NCI-H446 treated with DMSO at 0.1 percent for 48 hours (cell line): ENCODE measurements around the gene ZNF544.
"Not testable (repeated sequence)": the region's sequence is repeated elsewhere in the genome, so short reads cannot be mapped to it uniquely, and the experiment has no call there.

Experiments used
- DNase-seq: peaks from one replicate; lab custom pipeline; 2025; lab: John Stamatoyannopoulos, UW

The ZNF544 gene

DNA sequence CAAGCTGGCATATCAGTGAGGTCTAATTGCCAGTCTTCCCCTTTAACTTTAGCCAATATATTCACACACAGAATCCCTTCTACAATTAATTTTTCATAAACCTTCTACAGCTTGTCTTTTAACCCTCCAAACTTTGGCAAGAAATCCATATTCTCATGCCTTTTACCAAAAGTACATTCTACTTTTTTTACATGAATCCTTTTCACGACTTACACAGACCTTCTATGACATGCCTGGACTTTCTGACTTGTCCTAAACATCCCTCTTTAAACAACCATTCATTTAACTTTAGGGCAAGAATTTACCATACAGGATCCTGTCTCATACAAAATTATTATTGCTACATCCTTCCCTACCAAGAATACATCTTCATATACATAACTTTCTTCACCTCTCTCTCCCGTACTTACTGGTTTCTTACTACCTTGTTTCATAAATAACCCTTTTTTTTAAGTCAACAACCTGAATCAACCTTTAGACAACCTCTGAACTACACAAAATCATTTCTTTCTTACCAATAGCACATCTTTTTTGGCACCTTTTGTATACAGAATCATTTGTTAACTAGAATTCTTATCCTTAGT is 23.5 kb downstream of the ZNF544 start:
- no peak for DNase-seq

DNA sequence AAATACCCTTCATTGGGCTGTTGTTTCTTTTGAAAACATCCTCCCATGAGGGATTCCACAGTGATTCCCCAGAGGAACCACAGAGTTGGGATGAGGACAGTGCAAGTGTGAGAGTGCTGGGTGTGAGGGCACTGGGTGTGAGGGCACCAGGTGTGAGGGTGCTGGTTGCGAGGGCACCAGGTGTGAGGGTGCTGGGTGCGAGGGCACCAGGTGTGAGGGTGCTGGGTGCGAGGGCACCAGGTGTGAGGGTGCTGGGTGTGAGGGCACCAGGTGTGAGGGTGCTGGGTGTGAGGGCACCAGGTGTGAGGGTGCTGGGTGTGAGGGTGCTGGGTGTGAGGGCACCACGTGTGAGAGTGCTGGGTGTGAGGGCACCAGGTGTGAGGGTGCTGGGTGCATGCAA is 29.5 kb downstream of the ZNF544 start:
- DNase-seq: not testable (repeated sequence)

DNA sequence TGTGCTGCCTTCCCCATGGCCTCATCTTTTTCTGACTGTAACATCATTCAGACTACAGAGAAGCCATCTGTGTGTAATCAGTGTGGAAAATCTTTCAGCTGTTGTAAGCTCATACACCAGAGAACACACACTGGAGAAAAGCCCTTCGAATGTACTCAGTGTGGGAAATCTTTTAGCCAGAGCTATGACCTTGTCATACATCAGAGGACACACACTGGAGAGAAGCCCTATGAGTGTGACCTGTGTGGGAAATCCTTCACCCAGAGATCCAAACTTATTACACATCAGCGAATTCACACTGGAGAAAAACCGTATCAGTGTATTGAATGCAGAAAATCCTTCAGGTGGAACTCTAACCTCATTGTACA is 32.9 kb downstream of the ZNF544 start:
- no peak for DNase-seq

DNA sequence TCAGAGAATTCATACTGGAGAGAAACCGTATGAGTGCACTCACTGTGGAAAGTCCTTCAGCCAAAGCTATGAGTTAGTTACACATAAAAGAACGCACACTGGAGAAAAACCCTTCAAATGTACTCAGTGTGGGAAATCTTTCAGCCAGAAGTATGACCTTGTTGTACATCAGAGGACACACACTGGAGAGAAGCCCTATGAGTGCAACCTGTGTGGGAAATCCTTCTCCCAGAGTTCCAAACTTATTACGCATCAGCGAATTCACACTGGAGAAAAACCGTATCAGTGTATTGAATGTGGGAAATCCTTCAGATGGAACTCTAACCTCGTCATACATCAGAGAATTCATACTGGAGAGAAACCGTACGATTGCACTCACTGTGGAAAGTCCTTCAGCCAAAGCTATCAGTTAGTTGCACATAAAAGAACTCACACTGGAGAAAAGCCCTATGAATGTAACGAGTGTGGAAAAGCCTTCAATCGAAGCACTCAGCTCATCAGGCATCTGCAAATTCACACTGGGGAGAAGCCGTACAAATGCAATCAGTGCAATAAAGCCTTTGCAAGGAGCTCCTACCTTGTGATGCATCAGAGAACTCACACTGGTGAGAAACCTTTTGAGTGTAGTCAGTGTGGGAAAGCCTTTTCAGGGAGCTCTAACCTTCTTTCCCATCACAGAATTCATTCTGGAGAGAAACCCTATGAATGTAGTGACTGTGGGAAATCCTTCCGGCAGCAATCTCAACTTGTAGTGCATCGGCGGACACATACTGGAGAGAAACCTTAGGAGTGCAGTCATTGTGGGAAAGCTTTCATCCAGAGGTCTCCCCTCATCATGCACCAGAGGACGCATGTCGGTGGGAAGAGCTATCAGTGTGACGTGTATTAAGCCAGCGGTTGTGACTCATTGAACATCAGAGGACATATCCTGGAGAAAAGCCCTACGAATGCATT is 33.5 kb downstream of the ZNF544 start:
- no peak for DNase-seq

DNA sequence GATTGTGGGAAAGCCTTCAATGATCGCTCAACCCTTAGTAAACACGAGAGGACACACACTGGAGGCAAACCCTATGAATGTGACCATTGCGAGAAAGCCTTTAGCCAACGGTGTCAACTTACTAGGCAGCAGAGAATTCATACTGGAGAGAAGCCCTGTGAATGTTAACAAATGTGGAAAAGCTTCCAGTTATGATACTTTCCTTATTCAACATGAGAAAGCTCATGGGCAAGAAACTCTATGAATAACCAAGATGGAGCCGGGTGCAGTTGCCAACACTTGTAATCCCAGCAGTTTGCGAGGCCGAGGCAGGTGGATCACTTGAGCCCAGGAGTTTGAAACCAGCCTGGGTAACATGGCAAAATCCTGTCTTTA is 34.2 kb downstream of the ZNF544 start:
- DNase-seq: no peak

DNA sequence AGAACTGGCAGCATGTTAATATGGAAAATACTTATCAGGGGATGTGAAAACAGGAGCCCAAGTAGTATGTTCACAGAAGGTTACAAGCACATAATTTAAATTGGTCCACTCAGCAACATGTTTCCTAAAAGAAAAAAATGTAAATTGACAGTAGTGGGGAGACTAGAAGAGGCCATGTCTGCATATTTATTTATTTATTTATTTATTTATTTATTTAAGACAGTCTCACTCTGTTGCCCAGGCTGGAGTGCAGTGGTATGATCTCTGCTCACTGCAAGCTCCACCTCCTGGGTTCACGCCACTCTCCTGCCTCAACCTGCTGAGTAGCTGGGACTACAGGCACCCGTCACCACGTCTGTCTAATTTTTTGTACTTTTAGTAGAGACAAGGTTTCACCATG is 36.4 kb downstream of the ZNF544 start:
- DNase-seq: no peak

DNA sequence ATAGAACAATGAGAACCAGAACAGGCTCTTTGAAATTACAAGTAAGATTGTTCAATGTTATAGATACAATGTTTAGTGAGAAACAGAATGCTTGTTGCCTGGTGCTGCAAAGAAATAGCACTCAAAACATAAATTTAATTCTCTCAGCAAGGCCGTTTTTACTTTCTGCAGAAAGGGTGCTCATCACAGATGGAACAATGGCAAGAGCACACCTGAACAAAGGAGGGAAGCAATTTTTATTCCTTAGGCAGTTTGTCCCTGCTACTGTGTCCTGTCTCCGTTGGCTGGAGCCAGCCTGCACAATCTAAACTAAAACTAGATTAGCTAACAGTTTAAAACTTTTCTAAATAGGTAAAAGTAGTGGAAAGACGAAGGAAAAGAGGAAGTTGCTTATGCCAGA is 39.6 kb downstream of the ZNF544 start:
- no peak for DNase-seq

DNA sequence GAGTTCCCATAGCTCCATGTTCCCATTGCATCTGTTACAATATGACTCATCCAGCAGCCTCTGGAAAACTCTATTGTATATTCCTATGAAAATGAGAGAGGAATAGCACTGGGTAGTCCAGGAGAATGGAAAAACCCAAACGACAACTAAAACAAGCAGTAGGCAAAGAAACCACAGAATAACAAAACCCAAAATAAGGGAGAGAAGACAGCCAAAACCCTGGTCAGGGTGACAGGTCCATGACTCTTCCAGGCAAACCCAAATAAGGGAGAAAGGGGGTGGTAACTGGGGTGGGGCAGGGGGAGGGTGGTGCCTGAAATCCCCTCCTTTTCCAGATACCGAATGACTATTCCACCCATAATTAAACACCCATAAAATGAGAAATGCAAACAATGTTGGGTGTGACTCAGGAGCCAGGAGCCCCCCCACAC is 46.1 kb downstream of the ZNF544 start:
- no peak for DNase-seq

DNA sequence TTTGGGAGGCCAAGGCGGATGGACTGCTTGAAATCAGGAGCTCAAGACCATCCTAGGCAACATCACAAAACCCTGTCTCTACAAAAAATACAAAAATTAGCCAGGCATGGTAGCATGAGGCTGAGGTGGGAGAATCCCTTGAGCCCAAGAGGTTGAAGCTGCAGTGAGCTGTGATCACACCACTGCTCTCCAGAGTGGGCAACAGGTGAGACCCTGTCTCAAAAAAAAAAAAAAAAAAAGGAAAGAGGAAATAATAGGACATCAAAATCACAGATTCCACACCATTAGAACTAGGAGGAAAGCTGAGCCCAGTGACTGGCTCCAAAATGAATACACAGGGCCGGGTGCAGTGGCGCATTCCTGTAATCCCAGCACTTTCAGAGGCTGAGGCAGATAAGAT is 46.9 kb downstream of the ZNF544 start:
- DNase-seq: no peak

DNA sequence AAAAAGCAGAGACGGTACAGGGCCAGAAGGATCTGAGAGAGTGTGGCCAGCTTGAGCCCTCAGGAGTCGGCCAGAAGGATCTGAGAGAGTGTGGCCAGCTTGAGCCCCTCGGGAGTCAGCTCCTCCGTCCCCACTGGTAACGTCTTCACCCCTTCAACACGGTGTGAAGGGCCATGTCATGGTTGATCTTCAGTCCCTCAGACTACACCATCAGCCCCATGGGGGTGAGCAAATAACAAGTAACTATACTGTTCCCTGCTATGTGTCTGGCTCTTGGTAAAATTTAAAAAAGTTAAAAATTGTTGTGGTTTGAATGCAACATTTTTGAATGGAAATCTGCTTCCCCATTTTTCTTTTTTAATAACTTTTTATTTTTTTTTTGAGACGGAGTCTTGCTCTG is 48.5 kb downstream of the ZNF544 start:
- DNase-seq: no peak

DNA sequence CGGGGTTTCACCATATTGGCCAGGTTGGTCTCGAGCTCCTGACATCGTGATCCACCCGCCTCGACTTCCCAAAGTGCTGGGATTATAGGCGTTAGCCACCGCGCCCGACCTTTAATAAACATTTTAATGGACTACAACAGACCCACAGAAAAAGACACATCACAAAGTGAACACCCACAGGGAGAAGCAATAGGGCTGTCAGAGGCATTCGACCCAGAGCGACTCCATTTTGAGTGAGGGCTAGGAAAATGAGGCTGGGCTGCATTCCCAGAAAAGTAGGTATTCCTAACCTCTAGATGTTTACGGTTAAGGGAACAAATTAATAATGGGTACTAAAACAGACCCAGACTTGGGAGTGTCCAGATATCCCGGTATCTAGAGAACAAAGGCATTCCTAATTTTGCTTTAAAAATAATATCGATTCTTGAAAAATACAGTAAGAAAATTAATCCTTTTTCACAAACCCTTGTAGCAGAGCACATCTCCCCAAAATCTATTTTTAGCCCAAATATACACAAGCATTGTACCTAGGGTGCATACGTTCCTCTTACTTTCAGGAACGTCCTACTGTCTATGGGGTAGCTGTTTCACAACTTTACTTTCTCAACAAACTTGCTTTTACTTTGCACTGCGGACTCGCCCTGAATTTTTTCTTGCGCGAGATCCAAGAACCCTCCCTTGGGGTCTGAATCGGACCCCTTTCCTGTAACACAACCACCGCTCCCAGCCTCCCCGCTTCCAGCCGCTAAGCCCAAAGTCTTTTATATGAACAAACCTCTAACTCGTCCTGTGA is 49.2 kb downstream of the ZNF544 start:
- DNase-seq: no peak

DNA sequence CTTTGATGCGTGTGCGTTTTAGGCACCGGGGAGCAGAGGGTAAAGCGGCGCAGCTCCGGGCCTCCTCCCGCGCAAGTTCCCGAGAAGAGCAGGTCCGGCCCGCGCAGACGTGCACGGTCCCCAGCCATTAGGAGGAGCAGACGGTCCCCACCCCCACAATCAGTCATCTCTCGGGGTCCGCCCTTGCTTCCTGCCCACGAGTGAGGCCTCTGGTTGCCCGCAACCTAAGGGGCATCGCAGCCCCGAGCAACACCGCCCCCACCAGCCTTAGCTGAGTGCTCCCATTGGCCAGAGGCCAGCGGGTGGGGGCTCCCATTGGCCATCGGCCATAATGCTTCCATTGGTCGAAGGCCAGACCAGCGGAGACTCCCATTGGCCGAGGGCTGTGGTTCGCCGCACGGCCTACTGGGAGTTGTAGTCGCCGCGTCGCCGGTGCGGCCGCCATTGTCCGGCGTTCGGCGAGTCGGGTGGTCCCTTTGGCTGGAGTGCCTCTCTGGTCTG is 49.9 kb downstream of the ZNF544 start, which contains the start of gene ZNF8:
Gene ZNF8 (plus strand): TSS at position 415 of the 501 bp plus-strand sequence. CDS start 127 bp downstream, outside the sequence.
- peak; percentile 83 for DNase-seq

DNA sequence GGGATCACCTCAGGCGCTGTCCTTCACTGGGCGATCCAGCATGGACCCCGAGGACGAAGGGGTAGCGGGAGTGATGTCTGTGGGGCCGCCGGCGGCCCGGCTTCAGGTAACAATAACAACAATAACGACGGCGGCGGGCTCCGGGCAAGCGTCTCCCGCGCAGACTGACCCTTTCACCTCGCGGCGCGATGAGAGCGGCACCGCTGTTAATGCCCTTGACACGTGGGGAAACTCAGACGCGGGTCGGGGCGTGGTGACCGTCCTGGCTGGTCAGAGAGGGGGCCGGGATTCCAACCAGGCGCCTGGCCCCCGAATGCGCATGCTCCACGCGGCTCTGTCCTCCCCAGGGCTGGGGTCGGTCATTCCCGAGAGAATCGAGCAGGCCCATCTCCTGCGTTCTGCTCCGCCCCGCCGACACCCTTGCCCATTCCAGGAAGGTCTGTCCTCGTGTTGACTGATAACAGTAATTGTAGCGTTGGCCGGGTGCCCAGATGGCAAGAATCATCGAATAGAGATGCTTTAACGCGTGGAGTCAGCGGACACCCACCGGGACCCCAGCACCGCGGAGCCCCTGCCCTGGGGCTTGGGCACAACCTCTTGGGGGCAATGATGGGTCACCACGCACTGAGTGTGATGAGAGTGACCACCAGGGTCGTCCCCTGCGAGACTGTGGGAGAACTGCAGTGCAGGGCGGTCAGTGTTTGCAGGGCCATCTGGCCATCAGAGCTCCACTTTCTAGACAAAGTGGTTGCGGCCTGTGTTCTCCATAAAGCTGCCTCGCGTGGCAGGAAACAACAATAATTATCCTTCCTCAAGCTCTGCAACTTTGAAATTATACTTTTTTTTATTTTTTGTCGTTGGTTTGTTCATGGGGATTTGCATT is 50.6 kb downstream of the ZNF544 start:
- no peak for DNase-seq

DNA sequence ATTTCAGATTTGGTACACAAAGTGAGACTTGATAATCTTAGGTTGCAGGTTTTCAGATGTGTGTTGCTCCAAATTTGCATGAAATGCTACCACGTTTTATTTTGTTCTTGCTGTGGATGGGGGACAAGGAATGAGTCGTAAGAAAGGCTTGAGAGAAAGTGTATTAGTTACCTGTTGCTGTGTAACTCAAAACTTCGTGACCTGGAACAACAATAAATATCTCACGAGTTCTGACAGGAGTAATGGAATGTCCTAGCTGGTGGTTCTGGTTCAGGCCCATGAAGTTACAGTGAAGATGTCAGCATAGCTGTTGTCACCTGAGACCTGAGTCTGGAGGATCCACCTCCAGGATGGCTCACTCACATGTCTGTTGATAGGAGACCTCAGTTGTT is 51.2 kb downstream of the ZNF544 start:
- no peak for DNase-seq

DNA sequence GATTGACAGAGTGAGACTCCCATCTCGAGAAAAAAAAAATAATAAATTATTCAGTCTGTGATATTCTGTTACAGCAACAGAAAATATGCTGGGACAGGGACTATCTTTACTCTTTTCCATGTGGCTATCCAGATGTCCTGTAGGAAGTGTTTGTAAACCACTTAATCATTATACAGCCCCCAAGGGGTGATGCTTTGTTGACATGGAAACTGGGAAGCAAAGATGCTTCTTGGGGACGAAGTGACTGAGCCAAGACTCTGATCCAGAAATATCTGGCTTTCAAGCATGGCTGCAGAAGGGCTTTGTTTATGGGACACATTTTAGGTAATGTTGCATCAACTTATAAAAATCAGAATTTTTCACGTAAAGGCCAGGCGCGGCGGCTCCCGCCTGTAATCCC is 55.5 kb downstream of the ZNF544 start:
- no peak for DNase-seq

DNA sequence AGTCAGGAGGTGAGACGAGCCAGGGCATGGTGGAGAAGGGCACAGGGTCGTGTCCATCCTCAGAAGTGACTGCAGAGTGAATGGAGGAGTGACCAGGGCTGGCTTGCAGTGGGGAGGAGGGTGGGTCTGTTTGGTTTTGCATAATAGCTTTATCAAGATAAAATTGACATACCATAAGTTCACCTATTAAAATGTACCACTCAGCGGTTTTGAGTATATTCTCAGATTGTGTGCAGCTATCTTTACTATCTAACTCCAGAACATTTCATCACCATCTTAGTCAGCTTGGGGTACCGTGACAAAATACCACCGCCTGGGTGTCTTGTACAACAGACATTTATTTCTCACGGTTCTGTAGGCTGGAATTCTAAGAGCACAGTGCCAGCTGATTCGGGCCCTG is 63.2 kb downstream of the ZNF544 start:
- DNase-seq: no peak

DNA sequence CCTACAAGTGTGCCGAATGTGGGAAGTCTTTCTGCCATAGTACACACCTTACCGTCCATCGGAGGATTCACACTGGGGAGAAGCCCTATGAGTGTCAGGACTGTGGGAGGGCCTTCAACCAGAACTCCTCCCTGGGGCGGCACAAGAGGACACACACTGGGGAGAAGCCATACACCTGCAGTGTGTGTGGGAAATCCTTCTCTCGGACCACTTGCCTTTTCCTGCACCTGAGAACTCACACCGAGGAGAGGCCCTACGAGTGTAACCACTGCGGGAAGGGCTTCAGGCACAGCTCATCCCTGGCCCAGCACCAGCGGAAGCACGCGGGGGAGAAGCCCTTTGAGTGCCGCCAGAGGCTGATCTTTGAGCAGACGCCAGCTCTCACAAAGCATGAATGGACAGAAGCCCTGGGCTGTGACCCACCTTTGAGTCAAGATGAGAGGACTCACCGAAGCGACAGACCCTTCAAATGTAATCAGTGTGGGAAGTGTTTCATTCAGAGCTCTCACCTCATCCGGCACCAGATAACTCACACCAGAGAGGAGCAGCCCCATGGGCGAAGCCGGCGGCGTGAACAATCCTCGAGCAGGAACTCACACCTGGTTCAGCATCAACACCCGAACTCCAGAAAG is 66.1 kb downstream of the ZNF544 start:
- DNase-seq: no peak

DNA sequence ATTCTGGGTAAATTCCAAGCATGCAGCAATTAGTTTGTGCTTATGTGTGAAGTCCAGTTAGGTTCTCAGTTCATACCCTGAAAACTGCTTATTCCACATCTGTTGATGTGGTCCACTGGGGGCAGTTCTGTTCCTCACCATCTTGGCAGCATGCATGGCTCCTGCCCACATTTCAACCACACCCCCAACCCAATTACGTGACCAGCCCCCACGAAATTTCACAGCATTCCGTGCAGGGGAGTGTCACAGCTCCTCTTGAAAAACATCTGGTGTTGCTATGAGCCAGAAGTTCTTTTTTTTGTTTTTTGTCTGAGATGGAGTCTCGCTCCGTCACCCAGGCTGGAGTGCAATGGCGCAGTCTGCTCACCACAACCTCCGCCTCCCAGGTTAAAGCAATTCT is 67.4 kb downstream of the ZNF544 start:
- DNase-seq: no peak

DNA sequence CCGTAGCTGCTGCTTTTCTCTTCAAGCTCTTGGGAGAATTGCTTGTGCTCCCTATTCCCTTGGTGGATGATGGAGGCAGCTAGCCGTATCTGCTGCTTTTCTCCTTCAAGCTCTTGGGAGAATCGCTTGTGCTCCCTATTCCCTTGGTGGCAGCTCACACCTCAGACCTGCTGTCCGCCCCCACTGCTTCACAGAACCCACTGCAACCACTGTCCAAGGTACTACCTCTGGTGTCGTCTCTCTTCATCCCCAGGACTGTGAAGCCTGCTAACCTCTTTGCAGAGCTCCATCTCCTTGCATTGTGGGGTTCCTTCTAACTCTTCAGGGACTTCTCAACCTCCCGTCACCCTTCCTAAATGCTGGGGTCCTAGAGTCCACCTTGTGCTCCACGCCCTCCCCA is 71.9 kb downstream of the ZNF544 start:
- no peak for DNase-seq

DNA sequence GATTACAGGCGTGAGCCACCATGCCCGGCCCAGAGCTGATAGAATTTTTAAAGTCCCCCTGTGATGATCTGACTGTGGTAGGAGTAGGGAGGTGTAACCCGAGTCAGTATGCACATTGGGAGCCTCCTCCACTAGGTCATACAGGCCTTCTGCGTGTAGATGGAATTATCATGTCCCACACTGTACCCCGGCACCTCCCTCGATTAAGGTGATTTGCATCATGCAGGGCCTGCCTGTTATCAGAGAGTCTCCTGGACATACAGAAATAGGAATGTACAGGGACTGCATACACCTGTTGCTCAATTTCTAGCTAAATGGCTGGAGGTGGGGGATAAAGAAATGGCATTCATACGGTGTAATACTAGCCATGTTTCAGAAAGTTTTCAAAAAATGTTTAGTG is 75.5 kb downstream of the ZNF544 start:
- DNase-seq: no peak

DNA sequence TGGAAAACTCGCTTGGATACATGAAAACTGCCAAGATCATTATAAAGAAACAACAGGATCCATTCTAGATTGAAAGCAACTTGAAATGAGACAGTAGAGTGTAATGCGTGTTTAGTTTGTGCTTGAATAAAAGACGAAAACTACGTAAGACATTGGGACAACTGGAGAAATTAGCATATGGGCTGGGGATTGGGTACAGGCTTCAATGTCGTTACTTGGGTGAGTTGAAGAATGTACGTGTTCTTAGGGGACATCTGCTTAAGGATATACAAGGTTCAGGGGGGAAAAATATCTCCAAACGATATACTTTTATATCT is 76.0 kb downstream of the ZNF544 start:
- no peak for DNase-seq
